DOHH2 (cell line): ENCODE measurements around the gene CTDSP1.

ENCODE experiments used
- H3F3A ChIP-seq: fragments of 200-600 bp; sonication (generic), shearing (Covaris generic); 2 replicates; pipeline ENCODE4 v1.6.0; 2016; ENCODE audit warnings: antibody characterized with exemption, mild to moderate bottlenecking; ENCODE audit not compliant: control insufficient read depth, insufficient read depth
- H3K27ac ChIP-seq: fragments of 200-600 bp; sonication (generic); 2 replicates; pipeline ENCODE4 v1.5.1; 2014; ENCODE audit warnings: low read depth, mild to moderate bottlenecking, low read length, moderate library complexity
- H3K27me3 ChIP-seq: fragments of 200-600 bp; sonication (generic); 2 replicates; pipeline ENCODE4 v1.6.1; 2014; ENCODE audit warnings: mild to moderate bottlenecking, low read length, mixed read lengths; ENCODE audit not compliant: control insufficient read depth
- H3K36me3 ChIP-seq: fragments of 200-600 bp; sonication (generic); 2 replicates; pipeline ENCODE4 v1.6.1; 2014; ENCODE audit warnings: mild to moderate bottlenecking, low read length, moderate library complexity, mixed read lengths; ENCODE audit not compliant: control insufficient read depth
- H3K4me1 ChIP-seq: fragments of 200-600 bp; sonication (generic); 2 replicates; pipeline ENCODE4 v1.6.1; 2014; ENCODE audit warnings: mild to moderate bottlenecking, low read length, mixed read lengths; ENCODE audit not compliant: control insufficient read depth
- H3K4me2 ChIP-seq: fragments of 200-600 bp; sonication (generic); 2 replicates; pipeline ENCODE4 v1.6.0; 2014; ENCODE audit warnings: mild to moderate bottlenecking, low read length, moderate library complexity
- H3K4me3 ChIP-seq: fragments of 200-600 bp; sonication (generic); 2 replicates; pipeline ENCODE4 v1.5.1; 2014; ENCODE audit warnings: mild to moderate bottlenecking, low read length, mixed read lengths
- H3K79me2 ChIP-seq: fragments of 200-600 bp; sonication (generic); 2 replicates; pipeline ENCODE4 v1.6.1; 2014; ENCODE audit warnings: mild to moderate bottlenecking, low read length, mixed read lengths; ENCODE audit not compliant: control insufficient read depth
- H3K9me2 ChIP-seq: fragments of 200-600 bp; sonication (generic); replicated peaks from 2 replicates; pipeline ENCODE4 v1.6.1; 2014; ENCODE audit warnings: mild to moderate bottlenecking, low read length, mixed read lengths; ENCODE audit not compliant: control insufficient read depth
- H3K9me3 ChIP-seq: fragments of 200-600 bp; sonication (generic); 2 replicates; pipeline ENCODE4 v1.6.1; 2014; ENCODE audit warnings: antibody characterized with exemption, low read length, mixed read lengths; ENCODE audit not compliant: control insufficient read depth, insufficient read depth
- H4K20me1 ChIP-seq: fragments of 200-600 bp; sonication (generic); 2 replicates; pipeline ENCODE4 v1.6.0; 2014; ENCODE audit warnings: low read depth, mild to moderate bottlenecking, antibody characterized with exemption, low read length, moderate library complexity; ENCODE audit not compliant: control insufficient read depth, insufficient read depth
- CTCF ChIP-seq: fragments of 200-600 bp; sonication (generic); IDR thresholded peaks from one replicate; pipeline ENCODE4 v1.5.1; 2014; ENCODE audit warnings: antibody characterized with exemption, mild to moderate bottlenecking, low read depth, low read length; ENCODE audit not compliant: poor library complexity, severe bottlenecking
- EZH2phosphoT487 ChIP-seq: fragments of 200-600 bp; sonication (generic); IDR thresholded peaks from 2 replicates; pipeline ENCODE4 v1.6.1; 2017; ENCODE audit warnings: borderline replicate concordance, mild to moderate bottlenecking, antibody characterized with exemption, low read length, moderate library complexity, mixed read lengths

Gene CTDSP1

GRCh38 chr2:218383892-218384519 is 15.7 kb upstream of the CTDSP1 start:
- no peaks in the 10 kb centered on the region for H3F3A ChIP-seq
- H3K9me3 ChIP-seq = no peaks in the 10 kb centered on the region
- no peaks in the 10 kb centered on the region for H3K36me3 ChIP-seq
- 0 out of 2 replicates have a peak, but pooled peaks cover 2% of the 10 kb centered on the region for H4K20me1 ChIP-seq
- no peak overlapping the region for H3K4me3 ChIP-seq
- peaks cover 5% of the 10 kb centered on the region; the same call in 1 of the 2 replicates for H3K27me3 ChIP-seq
- TF ChIP-seq CTCF (no peak), EZH2phosphoT487 (no peak)
- no peaks in the 10 kb centered on the region for H3K79me2 ChIP-seq
- peaks cover 23% of the 10 kb centered on the region for H3K4me1 ChIP-seq
- H3K4me2 ChIP-seq = no peak overlapping the region
- H3K9me2 ChIP-seq = no peaks in the 10 kb centered on the region
- no peak overlapping the region for H3K27ac ChIP-seq

GRCh38 chr2:218384975-218385374 is 14.7 kb upstream of the CTDSP1 start:
- 0 out of 2 replicates have a peak, but pooled peaks cover 2% of the 10 kb centered on the region for H4K20me1 ChIP-seq
- peaks cover 5% of the 10 kb centered on the region; the same call in 1 of the 2 replicates for H3K27me3 ChIP-seq
- H3K4me2 ChIP-seq = no peak overlapping the region
- H3K36me3 ChIP-seq = no peaks in the 10 kb centered on the region
- H3K4me1 ChIP-seq = peaks cover 23% of the 10 kb centered on the region
- TF ChIP-seq EZH2phosphoT487 (no peak), CTCF (no peak)
- H3K9me3 ChIP-seq = no peaks in the 10 kb centered on the region
- H3K27ac ChIP-seq = no peak overlapping the region
- H3K4me3 ChIP-seq = no peak overlapping the region
- no peaks in the 10 kb centered on the region for H3F3A ChIP-seq
- H3K9me2 ChIP-seq = no peaks in the 10 kb centered on the region
- H3K79me2 ChIP-seq = no peaks in the 10 kb centered on the region

GRCh38 chr2:218386505-218387368 is 12.9 kb upstream of the CTDSP1 start:
- 0 out of 2 replicates have a peak, but pooled peaks cover 2% of the 10 kb centered on the region for H4K20me1 ChIP-seq
- no peak overlapping the region for H3K4me3 ChIP-seq
- no peaks in the 10 kb centered on the region for H3K79me2 ChIP-seq
- no peaks in the 10 kb centered on the region for H3K9me3 ChIP-seq
- H3K4me2 ChIP-seq = no peak overlapping the region
- no peaks in the 10 kb centered on the region for H3K9me2 ChIP-seq
- no peaks in the 10 kb centered on the region for H3K36me3 ChIP-seq
- H3K4me1 ChIP-seq = peaks cover 19% of the 10 kb centered on the region
- no peak overlapping the region for H3K27ac ChIP-seq
- no peaks in the 10 kb centered on the region for H3F3A ChIP-seq
- no peak for TF ChIP-seq CTCF
- TF ChIP-seq EZH2phosphoT487 = no peak
- H3K27me3 ChIP-seq = peaks cover 5% of the 10 kb centered on the region; the same call in 1 of the 2 replicates
